Right cardiac atrium (tissue), 5 donors: ENCODE results near the gene ZNHIT6. TPM values are rescaled to one million over a fixed set of nuclear protein-coding genes. Genes with fewer than 3 reads are reported as not detected.
A peak's percentile ranks its signal among the peaks of the same experiment; 100 is the strongest.
"Not testable (repeated sequence)": the region's sequence is repeated elsewhere in the genome, so short reads cannot be mapped to it uniquely, and the experiment has no call there.

Experiments
- ATAC-seq, 2 donors: fragments of 200-7000 bp; cut with Tn5 transposase; one replicate each; pipeline versions ENCODE4 v1.8.0 to v1.9.1; 2020; ENCODE audit warnings: moderate library complexity in 2 of 2, mild to moderate bottlenecking in 1 of 2
- DNase-seq, 3 donors: peaks; one replicate each; pipeline ENCODE4 v3.0.0-alpha.2; 2020
- H3K27ac ChIP-seq: one replicate; pipeline ENCODE4 v1.5.1; 2013; ENCODE audit warnings: mild to moderate bottlenecking, low read length, control low read depth, moderate library complexity
- H3K27me3 ChIP-seq: one replicate; pipeline ENCODE4 v1.6.1; 2013; ENCODE audit not compliant: control insufficient read depth, insufficient read depth
- H3K4me1 ChIP-seq: one replicate; pipeline ENCODE4 v1.6.1; 2013; ENCODE audit warnings: low read length; ENCODE audit not compliant: control insufficient read depth, insufficient read depth
- H3K4me3 ChIP-seq: one replicate; pipeline ENCODE4 v1.5.1; 2013; ENCODE audit warnings: low read length, control low read depth
- H3K9me3 ChIP-seq: one replicate; pipeline ENCODE4 v1.6.1; 2013; ENCODE audit warnings: low read length; ENCODE audit not compliant: control insufficient read depth
- WGBS: extraction: QIAGEN DNeasy Blood & Tissue Kit; methylation state at CpG from one replicate; pipeline ENCODE4 v1.1.7; 2013; 5-methylcytosine and 5-hydroxymethylcytosine counted together
- intact Hi-C, 4 donors: fragments of 100-400 bp; cut with DNase I; formaldehyde crosslinking; loops; one replicate each; pipeline versions ENCODE4 v1.11.0 to v1.14.0; 2022 to 2023
- polyA plus RNA-seq: library from polyadenylated mRNA; stranded (reverse); fragments of 200-250 nt; gene quantifications from one replicate; pipeline ENCODE4 v1.2.3, GENCODE V29; 2013
- total RNA-seq, 4 donors: library from RNA; stranded (reverse); fragmentation: NEBNext Ultra II Directional; extraction: Animal tissue kit (Norgen Biotek cat#: 25700); gene quantifications; one replicate each; pipeline ENCODE4 v1.2.1, GENCODE V29; 2021
- donor health status: healthy with polysubstance abuse.
- donor health status: DM: no; HTN: yes; CAD: no.
- donor health status: DM: no; HTN: no; CAD: no.
- donor health status: DM: no; HTN: yes; CAD: no; lungs with severe emphysema.
- donor health status: DM: yes; HTN: yes; CAD: no.

The ZNHIT6 gene
- total and polyA plus RNA-seq, 5 donors: 7.7 to 13.7 (median 10.5) TPM

- H3K4me3 ChIP-seq, ATAC-seq, H3K27ac ChIP-seq, H3K27me3 ChIP-seq, H3K4me1 ChIP-seq, intact Hi-C loops, H3K9me3 ChIP-seq: not testable (repeated sequence)
- peak in 1 of 3 donors; percentile 36 for DNase-seq
- 85% methylated on average over 23 of the region's 24 CpGs for WGBS
Measured at GRCh38 chr1:85641598-85642556, 66.4 kb downstream of the ZNHIT6 start.

- intact Hi-C loops: not testable (repeated sequence)
- 99% methylated on average over 7 of the region's 7 CpGs for WGBS
Measured at GRCh38 chr1:85639920-85640319, 68.3 kb downstream of the ZNHIT6 start.

DNA sequence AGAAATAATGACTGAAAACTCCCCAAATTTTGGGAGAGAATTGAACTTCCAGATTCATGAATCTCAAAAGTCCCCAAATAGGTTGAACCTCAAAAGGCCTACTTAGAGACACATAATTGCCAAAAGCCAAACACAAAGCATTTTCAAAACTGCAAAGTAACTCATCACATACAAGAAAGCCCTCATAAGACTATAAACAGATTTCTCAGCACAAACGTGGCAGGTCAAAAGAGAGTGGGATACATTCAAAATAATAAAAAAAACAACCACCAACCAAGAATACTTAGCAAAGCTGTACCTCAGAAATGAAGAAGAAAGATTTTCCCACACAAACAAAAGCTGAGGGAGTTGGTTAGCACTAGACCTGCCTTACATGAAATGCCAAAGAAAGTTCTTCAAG lies 69.8 kb downstream of the ZNHIT6 start:
- WGBS: 75% methylated on average over 1 of the region's 1 CpG
- intact Hi-C loops: no loop called here
- Histone ChIP-seq H3K4me1 (no peaks in the 10 kb centered on the region), H3K4me3 (no peak overlapping the region), H3K27me3 (no peaks in the 10 kb centered on the region), H3K9me3 (peaks cover 3% of the 10 kb centered on the region), H3K27ac (no peak overlapping the region)
- no peak for ATAC-seq
- DNase-seq: no peak

More at GRCh38 chr1:85639920-85640319, 68.3 kb downstream of the ZNHIT6 start:
- H3K27me3 ChIP-seq, ATAC-seq, H3K27ac ChIP-seq, DNase-seq, H3K4me3 ChIP-seq, H3K9me3 ChIP-seq, H3K4me1 ChIP-seq: not testable (repeated sequence)

DNA sequence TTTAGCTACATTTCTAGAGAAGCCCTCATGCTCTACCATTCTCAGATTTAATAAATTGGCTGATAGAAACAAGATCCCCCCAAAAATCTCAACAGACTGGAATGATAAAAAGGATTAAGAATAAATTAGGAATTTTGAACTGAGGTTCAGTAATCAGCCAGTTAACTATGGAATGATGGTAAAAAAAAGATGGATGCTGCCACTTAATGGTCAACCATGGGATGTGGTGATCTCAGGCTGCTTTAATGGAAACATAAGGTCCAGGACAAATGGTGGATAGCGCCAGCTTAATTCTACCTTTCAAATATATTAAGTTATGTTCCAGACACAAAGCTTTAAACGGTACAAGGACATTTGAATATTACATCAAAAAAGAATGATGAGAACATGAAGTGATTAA lies 77.7 kb downstream of the ZNHIT6 start:
- 93% methylated on average over 2 of the region's 2 CpGs for WGBS
- Histone ChIP-seq H3K27ac (no peak overlapping the region), H3K4me3 (no peak overlapping the region), H3K9me3 (no peaks in the 10 kb centered on the region), H3K4me1 (no peaks in the 10 kb centered on the region), H3K27me3 (no peaks in the 10 kb centered on the region)
- DNase-seq (no peak), ATAC-seq (no peak)
- intact Hi-C loops: no loop called here

- Histone ChIP-seq H3K4me3 (no peak overlapping the region), H3K9me3 (no peaks in the 10 kb centered on the region), H3K27me3 (no peaks in the 10 kb centered on the region), H3K4me1 (no peaks in the 10 kb centered on the region), H3K27ac (no peak overlapping the region)
- WGBS: 67% methylated on average over 2 of the region's 2 CpGs
- DNase-seq (no peak), ATAC-seq (peak in 1 of 2 donors; percentile 38)
- intact Hi-C loops: no loop called here
Measured at GRCh38 chr1:85629532-85629920, 78.7 kb downstream of the ZNHIT6 start.

DNA sequence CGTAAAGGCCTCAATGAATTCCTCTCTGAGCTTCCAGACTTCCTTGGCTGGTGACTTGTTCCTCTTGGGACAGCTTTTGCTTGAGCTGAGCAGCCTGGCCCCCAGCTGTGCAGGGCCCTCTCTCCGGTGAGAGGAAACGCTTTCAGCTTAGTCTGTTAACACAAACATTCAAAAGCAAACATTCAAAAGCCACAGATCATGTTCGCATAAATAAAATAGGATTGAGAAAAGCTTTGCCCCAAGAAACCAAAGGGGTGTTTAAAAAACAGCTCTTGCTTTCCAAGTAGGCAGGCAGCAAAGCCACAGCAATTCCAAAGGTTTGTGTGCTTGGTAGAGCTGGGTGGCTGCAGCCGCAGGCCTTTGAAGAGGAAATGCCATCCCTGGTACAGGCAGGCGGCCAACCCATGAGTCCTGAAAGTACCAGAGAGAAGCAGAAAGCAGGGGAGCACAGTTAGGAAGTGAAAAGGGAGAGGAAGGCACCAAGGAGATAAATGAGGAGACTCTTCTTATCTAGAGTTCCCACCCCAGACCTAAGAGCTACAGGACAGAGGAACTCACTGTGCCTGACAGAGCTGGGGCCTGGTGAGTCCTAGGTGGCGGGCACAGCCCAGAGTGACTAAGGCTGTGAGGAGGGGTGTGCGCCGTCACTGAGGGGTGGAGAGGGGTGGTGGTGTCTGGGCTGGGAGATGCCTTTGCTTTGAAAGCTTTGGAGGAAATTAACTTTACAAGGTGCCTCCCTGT lies 79.3 kb downstream of the ZNHIT6 start:
- Histone ChIP-seq H3K27me3 (no peaks in the 10 kb centered on the region), H3K27ac (peak overlapping the region; percentile 25), H3K4me3 (no peak overlapping the region), H3K9me3 (no peaks in the 10 kb centered on the region), H3K4me1 (no peaks in the 10 kb centered on the region)
- intact Hi-C loops: no loop called here
- 69% methylated on average over 9 of the region's 9 CpGs for WGBS
- DNase-seq: peak; percentile 25 to 72 (median 64)
- ATAC-seq: peak; percentile 85 to 92

GRCh38 chr1:85626818-85627217 lies 81.4 kb downstream of the ZNHIT6 start:
- Histone ChIP-seq H3K9me3 (no peaks in the 10 kb centered on the region), H3K4me1 (no peaks in the 10 kb centered on the region), H3K27me3 (no peaks in the 10 kb centered on the region), H3K4me3 (no peak overlapping the region), H3K27ac (no peak overlapping the region)
- ATAC-seq (no peak), DNase-seq (no peak)
- intact Hi-C loops: no loop called here

DNA sequence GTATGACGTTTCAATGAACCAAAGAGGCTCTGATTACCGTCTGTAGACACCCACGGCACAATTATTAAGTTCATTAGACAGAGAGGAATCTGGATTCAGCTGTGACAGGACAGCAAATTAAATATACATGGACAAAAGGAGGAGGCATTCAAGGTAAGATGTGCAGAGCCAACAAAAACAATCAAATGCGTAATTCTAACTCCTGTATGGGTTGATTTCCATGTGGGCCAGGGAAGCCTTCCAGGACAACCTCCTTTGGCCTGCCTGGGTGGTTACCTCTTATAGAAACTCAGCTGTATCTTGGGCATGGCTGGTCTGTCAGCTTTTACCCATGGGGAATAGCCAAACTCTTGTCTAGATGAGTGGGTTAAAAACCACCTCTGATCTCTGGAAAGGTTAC lies 83.9 kb downstream of the ZNHIT6 start:
- H3K4me1 ChIP-seq: no peaks in the 10 kb centered on the region
- H3K4me3 ChIP-seq: no peak overlapping the region
- H3K9me3 ChIP-seq: no peaks in the 10 kb centered on the region
- ATAC-seq: no peak
- intact Hi-C loops: no loop called here
- no peak overlapping the region for H3K27ac ChIP-seq
- DNase-seq: no peak
- whole genome bisulfite sequencing: 91% methylated on average over 4 of the region's 4 CpGs
- H3K27me3 ChIP-seq: no peaks in the 10 kb centered on the region

DNA sequence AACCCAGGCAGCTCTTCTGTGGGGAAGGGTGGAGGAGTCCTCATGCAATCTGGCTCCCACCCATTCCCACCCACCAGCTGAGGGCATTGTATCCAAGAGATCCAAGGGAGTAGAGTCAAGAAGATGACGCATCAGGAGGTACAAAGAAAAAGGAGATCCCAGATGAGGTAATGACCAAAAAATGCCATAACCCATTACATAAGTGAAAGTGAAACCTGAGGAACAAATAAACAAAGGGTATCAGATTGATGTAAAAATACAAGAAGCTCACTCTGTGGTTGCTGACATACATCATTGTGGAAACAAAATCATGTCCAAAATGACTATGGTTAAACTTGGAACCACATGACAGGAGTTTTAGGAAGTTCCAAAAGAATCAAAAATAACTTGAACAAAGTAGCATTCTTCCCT lies 85.2 kb downstream of the ZNHIT6 start:
- H3K4me1 ChIP-seq: no peaks in the 10 kb centered on the region
- H3K4me3 ChIP-seq: no peak overlapping the region
- DNase-seq (no peak), ATAC-seq (no peak)
- 84% methylated on average over 1 of the region's 1 CpG for WGBS
- no peak overlapping the region for H3K27ac ChIP-seq
- intact Hi-C loops: no loop called here
- H3K27me3 ChIP-seq: no peaks in the 10 kb centered on the region
- no peaks in the 10 kb centered on the region for H3K9me3 ChIP-seq

GRCh38 chr1:85621430-85621829 lies 86.8 kb downstream of the ZNHIT6 start:
- Histone ChIP-seq H3K4me3 (no peak overlapping the region), H3K27me3 (no peaks in the 10 kb centered on the region), H3K9me3 (no peaks in the 10 kb centered on the region), H3K27ac (no peak overlapping the region), H3K4me1 (no peaks in the 10 kb centered on the region)
- intact Hi-C loops: no loop called here
- no peak for ATAC-seq
- 97% methylated on average over 1 of the region's 1 CpG for WGBS
- no peak for DNase-seq

DNA sequence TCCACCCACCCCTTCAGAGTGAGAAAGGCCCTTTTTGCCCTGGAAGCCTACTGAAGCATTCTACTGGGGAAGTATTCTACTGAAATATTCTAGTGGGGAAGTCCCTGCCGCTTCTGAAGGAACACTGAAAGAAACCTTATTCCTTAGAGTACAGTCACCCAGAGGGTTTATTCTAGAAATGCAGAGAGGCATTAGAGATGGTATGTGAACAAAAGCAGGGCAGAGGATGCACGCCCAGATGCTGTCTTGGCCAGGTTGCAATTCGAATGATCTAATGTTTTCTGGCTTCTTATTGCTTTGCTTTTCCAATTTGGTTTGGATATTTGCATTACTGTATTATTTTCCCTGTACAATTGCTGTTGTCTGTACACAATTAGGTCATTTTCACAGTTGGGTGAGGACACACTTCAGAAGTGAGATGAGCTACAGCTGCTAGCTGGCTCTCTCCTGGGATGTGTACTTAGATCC lies 90.6 kb downstream of the ZNHIT6 start:
- no peaks in the 10 kb centered on the region for H3K27me3 ChIP-seq
- DNase-seq (no peak), ATAC-seq (no peak)
- H3K4me3 ChIP-seq: no peak overlapping the region
- H3K27ac ChIP-seq: no peak overlapping the region
- intact Hi-C loops: no loop called here
- no peaks in the 10 kb centered on the region for H3K4me1 ChIP-seq
- no peaks in the 10 kb centered on the region for H3K9me3 ChIP-seq
- 68% methylated on average over 3 of the region's 3 CpGs for WGBS
